HG03460 (cell line): ENCODE measurements around the gene SPHK2.
"Not testable (repeated sequence)": the region's sequence is repeated elsewhere in the genome, so short reads cannot be mapped to it uniquely, and the experiment has no call there.

Source experiments
- ATAC-seq: cut with Tn5 transposase; IDR thresholded peaks from one replicate; pipeline ENCODE4 v1.9.1; 2021; ENCODE audit not compliant: unreplicated experiment

SPHK2 gene

DNA sequence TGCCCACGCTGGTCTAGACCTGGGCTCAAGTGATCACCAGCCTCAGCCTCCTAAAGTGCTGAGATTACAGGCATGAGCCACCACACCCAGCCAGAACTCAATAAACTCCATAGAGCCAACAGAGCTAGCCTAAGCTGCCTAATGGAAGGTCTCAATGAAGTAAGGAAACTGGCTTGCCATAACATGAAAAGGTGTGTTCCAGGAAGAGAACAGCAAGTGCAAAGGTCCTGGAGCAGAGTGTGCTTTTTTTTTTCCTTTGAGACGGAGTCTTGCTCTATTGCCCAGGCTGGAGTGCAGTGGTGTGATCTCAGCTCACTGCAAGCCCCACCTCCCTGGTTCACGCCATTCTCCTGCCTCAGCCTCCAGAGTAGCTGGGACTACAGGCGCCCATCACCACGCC is 38.5 kb downstream of the SPHK2 start:
- not testable (repeated sequence) for ATAC-seq

DNA sequence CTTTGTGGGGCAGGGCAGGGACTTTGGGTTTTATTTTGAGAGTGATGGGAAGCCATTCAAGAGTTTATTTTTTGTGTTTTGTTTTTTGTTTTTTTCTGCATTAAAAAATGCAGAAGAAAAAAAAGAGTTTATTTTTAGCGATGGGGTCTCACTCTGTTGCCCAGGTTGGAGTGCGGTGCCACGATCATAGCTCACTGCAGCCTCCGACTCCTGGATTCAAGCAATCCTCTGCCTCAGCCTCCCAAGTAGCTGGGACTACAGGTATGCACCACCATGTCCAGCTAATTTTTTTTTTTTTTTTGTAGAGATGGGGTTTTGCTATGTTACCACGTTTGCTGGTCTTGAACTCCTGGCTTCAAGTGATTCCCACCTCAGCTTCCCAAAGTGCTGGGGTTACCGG is 39.2 kb downstream of the SPHK2 start:
- ATAC-seq: no peak

DNA sequence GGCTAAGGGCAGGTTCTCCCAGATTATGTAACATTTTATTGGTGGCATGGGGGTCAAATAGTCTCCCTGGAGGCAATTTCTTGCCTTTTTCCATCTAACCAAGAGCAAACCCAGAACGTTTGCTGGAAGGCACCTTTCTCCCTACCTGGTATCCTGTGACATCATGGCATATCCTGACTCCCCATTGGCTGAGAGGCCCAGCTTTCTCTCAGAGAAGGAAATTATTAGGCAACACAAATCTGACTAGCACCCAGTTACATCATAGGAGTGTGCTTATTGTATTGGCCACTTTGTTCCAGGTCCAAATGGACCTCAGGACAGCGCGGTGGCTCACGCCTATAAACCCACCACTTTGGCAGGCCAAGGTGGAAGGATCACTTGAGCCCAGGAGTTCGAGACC is 40.5 kb downstream of the SPHK2 start:
- no peak for ATAC-seq

DNA sequence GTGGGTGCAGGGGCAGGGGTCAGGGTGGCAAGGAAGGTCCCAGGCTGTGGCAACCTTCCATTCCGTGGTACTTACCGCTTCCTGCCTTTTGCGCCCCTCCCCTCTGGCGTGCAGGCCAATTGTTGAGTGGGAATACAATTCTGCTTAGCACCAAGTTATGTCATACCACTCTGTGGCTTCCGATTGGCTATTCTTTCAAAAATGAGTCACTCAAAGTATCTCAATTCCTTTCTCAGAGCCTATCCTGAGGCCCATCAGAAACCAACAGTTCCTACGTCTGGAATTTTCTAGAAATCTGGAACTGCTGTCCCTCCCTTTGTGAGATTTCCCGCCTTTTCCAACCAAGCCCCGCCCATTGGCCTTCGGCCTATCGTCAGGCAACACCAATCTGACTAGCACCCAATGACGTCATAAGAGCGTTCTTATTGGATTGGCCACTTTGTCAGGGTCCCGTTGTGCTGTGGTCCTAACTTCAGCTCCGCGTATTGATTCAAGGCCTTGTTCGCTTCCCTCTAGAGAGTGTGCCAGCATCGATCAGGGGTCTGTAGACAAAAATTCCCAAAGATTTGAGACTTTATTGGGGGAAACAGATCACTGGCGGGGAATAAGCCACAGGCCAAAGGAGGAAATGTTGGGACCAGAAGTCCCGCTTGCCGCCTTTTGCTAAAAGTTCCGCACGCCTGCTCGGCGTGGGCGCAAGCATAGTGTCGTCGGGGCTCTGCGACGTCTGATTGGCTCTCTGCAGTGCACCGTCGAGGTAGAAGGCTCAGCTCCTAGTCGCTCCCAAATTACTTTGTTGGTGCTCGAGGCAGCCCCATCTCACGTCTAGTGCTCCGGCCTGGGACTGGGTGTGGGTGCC is 41.8 kb downstream of the SPHK2 start:
- peak; percentile 84 for ATAC-seq

DNA sequence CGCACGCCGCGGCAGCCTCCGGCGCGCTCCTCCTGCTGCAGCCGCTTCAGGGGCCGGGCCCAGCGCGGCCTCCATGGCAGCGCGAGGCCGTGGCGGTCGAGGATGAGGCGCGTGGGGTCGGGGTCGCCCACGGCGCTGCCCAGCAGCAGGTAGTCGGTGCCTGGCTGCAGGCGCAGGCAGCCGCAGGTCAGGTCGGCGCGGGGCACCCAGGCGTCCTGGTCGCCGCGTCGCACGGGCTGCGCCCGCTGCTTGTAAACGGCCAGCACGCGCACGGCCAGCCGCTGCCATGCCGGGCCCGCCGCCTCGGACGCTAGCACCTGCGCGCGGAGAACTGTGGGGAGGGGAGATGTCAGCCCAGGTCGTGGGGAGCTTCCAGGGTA is 42.4 kb downstream of the SPHK2 start:
- no peak for ATAC-seq

DNA sequence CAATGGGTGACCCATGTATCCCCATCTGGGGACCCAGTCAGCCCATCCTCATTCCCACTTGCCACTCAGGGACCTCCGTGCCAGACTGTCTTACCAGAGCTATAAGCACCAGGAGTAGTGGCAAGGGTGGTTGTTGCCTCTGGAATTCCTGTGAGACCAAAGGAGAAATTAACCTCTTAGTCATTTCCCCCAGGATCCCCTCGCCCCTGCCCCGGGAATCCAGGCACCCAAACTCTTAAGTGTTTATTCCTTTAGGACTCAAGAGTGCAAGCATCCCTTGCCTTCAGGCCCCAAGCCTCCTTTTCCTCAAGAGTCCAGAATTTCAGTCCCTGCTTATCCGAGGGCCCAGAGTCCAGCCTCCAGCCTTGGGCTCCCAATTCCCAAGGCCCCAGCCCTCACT is 44.4 kb downstream of the SPHK2 start:
- ATAC-seq: no peak

DNA sequence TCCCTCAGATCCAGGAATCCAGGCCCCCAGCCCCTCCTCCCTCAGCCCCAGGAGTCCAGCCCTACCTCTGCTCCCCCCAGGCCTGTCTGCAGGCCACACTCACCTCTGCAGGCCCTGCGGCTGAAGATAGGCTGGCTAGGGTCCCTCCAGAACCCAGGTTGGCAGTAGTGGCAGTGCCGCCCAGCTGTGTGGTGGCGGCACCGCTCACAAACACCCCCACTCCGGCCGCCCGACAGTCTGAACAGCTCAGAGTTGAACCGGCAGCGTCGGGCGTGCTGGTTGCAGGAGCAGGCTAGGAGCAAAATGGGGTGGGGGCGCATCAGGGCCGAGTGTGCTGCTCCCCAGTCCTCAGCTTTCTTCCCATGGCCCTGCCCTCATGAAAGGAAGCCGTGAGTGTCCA is 45.2 kb downstream of the SPHK2 start:
- ATAC-seq: no peak

DNA sequence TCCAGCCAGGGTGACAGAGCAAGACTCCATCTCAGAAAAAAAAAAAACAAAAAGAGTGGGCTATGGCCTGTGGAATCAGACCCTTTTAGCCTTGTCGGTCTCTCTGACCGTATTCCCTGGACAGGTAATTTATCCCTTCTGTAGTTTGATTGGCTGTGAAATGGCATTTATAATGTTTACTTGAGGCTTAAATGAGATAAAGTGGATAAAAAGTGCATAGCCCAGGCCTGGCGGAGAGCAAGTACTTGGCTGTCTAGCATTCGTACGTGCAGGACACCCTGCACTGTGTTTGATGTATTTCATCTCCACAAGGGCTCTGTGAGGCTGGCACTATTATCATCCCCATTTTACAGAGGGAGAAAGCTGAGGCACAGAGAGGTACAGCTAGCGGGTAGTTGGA is 46.5 kb downstream of the SPHK2 start:
- no peak for ATAC-seq

DNA sequence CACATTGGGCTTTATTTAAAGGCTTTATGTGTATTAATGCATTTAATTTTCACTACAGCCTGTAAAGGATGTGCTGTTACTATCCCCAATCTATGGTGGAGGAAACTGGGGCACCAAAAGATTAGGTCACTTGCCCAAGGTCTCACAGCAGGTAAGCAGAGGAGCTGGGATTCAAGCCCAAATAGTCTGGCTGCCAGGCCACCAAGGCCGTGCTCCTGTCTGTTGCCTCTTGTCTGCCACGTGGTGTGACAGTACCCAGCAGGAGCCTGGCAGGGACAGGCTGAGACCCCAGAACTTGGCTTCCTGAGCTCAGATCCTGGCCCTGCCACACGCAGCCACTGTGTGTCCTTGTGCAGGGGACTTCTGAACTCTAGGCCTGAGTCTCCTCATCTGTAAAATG is 49.0 kb downstream of the SPHK2 start:
- ATAC-seq: no peak

DNA sequence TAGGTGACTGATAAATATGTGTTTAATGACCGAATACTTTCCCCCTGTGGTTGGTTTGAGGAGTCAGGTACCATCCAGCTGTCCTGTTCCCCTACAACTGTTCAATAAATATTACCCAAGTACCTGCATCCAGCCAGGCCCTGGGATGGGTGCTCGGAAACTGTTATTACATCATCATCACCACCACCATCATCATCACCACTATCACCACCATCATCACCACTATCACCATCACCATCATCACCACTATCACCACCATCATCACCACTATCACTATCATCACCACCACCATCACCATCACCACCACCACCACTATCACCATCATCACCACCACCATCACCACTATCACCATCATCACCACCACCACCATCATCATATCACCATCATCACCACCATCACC is 49.5 kb downstream of the SPHK2 start:
- ATAC-seq: no peak

DNA sequence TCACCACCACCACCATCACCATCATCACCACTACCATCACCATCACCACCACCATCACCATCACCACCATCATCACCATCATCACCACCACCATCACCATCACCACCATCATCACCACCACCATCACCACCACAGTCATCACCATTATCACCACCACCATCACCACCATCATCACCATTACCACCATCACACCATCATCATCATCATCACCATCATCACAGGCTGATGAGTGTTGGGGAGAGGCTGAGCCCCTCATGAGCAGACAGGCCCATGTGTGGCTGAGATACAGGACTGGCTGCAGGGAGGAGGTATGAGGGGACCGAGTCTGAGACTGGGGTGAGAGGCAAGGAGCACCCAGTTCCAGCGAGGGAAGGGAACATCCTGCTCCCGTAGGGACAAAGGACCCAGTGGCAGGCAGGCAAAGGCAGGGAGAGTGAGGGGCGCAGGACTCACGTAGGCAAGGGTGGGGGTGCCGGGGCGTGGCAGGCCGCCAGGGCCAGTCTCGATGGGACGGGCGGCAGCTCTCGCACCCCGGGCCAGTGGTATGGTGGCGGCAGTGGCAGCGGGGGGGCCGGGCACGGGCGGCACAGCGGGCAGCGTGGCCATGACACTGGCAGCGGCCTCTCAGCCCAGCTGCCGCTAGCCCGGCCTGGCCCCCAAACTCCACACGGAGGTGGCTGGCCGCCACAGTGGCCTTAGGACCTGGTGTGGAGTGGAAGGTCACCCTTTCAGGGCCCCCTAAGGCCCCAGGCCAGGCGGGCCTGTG is 50.8 kb downstream of the SPHK2 start:
- no peak for ATAC-seq

DNA sequence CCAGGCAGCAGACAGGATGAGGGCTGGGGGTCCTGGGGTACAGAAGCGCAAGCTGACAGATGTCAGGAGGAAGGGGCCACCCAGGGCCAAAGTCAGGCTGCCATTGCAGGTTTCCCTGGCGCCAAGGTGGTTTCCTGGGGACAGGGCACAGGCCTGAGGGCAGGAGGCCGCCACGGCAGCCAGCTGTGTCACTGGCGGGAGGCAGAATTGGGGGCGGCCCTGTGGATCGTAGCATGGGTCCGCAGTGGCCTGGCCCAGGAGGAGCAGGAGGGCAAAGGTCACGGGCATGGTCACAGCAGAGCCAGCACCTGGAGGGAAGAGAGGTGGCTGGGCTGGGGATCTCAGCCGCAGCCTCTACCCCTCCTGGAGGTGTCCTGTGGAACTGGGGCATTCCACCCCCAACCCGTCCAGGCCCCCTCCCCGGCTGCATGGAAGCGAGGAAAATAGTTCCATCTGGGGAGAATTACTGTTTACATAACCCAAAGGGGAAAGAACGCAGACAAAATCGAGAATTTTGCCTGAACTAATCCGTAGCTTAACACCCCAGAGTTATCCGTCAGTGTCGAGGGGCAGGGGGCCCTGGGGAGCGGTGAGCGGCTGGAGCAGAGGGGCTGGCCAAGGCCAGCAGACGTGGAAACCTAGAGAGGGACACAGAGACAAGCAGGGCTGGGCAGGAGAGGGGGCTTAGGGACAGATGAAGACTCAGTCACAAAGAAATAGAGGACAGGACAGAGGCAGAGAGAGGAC is 51.6 kb downstream of the SPHK2 start:
- ATAC-seq: no peak

DNA sequence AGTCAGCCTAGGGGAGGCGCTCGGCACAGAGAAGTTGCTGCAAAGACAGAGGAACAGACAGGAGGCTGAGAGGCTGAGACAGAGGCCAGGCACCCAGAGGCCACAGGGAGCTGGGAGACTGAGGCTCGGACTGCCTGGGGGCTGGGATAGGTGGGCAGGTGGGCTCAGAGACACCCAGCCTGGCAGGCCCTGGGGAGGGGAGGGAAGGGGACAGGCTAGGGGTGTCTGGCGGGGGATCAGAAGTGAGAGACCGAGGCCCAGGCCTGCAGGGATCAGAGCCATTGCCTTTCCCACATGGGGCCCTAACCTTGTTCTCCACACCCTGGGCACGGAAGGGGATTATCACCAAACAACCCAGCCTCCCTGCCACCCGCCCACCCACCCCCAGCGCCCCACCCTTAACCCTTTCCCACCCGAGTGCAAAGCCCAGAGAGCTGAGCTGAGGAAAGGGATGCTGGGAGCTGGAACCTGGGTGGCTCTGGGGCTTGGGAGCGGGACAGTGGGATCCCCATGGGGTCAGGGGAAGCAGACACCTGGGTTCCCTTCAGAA is 52.2 kb downstream of the SPHK2 start:
- no peak for ATAC-seq

DNA sequence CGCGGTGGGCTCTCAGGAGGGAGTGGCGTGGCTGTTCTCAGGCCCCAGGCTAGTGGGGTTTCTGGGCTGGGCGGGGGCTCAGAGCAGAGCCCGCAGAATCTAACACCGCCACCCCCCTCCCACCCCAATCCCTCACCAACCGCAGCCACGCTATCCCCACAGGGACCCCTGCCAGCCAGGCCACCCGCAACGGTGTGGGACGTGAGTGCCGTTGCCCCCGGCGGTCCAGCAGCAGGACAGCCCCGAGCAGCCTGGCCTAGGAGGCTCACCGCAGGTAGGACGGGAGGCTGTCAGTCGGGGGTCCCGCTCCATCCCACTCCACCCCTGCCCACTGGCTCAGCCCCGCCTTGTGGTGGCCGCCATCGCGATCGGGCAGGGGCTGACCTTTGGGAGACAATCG is 53.7 kb downstream of the SPHK2 start, which contains the start of gene NTN5:
TSS of gene NTN5 (minus strand) at position 24 of the 400 bp plus-strand sequence. CDS start 2,031 bp downstream, outside the sequence.
- no peak for ATAC-seq

DNA sequence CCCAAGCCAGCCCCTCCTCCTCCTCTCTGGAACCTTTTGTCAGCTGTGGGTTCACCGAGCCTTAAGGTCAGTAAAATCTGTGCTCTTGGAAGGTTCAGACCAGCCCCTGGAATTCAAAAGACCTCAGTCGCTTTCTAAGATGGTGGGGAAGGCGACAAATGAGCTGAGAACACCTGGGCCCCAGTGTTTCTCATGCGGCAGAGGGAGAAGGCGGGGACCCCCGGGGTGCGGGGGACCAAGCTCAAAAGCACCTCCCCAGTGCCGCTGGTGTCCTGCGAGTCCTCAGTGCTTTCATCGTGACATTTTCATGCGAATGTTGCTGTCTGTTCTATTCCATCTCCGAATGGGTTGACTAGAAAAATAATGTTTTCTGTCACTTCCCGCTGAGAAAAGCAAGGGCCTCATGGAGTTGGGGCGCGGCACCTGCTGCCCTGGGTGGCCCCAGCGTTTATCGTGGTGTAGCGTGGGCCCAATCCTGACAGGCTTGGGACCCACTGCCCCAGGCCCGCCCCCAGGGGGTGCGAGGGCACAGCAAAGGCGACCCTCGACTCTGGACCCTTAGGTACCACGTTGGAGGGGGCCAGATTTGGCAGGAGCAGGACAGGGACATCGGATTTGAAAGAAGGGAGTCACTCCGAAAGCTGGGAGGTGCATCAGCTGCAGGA is 54.3 kb downstream of the SPHK2 start:
- ATAC-seq: no peak

DNA sequence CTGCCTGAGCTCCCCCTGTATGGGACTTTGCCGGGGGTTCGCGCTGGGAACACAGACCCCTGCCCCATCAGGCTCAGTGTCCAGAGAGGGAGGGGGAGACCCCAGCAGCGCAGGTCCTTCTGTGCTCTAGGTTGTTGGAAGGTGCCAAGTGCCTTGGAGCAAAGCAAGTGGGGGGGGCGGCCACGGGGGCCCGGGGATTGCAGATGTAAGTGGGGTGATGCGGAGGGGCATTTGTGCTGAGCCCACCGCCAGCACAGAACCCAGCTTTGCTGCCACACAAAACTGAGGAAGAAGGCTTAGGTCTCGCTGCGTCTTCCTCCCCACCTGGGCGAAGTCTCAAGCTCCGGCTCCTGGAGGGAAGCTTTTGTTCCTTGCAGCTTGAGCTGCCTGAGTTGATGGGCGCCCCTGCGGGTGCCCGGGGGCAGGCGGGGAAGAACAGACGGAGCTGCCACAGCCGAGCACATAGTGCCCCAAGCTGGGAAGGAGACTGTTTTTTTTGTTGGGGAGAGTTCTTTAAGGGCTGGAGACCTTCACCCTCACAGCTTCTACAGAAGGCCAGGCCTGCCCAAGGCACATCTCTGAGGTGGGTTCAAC is 55.0 kb downstream of the SPHK2 start:
- no peak for ATAC-seq

DNA sequence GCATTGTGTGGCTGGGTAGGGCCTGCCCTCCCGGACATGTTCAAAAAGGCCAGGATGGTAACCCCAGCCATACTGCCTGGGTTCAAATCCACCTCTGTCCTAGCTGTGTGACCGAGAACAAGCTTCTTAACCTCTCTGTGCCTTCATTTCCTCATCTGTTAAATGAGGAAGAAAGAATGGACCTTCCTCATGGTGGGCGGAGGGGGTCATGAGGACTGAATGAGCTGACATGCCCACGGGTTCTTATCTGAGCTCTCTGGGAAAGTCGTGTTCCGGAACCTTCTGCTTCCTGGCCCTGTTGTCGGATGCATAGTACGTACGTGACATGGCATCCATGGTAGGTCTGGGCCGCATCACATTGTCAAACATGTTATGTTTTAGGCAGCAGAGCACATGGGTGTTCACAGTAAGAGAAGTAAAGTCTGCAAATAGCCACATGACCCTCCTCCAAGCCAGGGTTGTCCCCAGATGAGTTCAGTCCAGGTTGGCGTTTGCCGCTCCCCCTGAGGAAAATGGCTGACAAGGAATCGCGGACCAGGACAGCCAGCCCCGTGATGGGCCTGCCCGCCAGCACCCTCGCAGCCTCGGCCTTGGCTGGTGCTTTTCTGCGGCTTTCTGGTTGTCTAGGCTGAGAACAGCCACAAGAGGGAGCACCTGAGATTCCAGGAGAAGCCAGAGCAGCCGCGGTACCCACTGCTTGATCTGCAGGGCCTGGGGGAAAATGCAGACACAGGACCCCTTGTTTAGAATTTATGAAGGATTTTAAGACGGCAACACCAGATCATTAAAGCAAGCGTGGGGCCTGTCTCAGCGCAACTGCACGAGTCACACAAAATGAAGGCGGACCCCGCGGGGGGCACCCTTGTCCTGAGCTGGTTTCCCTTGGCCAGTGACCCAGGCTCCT is 55.9 kb downstream of the SPHK2 start:
- no peak for ATAC-seq

DNA sequence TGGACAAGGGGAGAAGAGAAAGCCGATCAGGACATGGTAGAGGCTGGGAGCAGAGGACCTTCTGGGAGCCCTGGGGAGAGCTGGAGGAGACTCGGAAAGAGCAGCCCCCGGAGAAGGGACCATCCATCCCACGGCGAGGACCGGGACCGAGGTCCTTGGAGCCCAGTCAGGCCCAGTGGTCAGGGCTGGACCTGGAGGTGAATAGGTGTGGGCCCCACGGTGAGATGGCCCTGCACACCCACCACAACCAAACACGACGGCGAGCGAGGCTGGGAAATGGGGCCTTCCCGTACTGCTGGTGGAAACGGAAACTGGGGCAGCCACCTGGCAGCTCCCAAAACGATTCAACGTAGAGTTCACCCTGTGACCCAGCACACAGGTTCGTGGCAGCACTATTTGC is 57.2 kb downstream of the SPHK2 start:
- no peak for ATAC-seq

DNA sequence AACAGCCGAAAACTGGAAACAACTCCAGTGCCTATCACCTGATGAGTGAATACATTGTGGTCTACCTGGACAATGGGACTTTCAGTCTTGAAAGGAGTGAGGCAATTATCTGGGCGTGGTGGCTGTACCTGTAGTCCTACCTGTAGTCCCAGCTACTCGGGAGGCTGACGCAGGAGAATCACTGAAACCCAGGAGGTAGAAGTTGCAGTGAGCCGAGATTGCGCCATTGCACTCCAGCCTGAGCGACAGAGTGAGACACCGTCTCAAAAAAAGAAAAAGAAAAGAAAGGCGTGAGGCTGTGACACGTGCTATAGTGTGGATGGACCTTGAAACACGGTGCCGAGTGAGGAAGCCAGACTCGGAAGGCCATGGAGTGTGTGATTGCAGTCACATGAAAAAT is 57.6 kb downstream of the SPHK2 start:
- no peak for ATAC-seq
